Measurements from ENCODE around the gene CARD8. TPM values are rescaled to one million over a fixed set of nuclear protein-coding genes. Genes with fewer than 3 reads are reported as not detected.
"Not testable (repeated sequence)": the region's sequence is repeated elsewhere in the genome, so short reads cannot be mapped to it uniquely, and the experiment has no call there.

The CARD8 gene
- total RNA-seq, 1 experiment from 2014 or later: 23.0 TPM

GRCh38 chr19:48260359-48260714 lies 4.6 kb upstream of the CARD8 start:
- H3K9me3 Mint-ChIP-seq; H3K4me3 Mint-ChIP-seq; H3K36me3 Mint-ChIP-seq; H3K27ac Mint-ChIP-seq; H3K4me1 Mint-ChIP-seq; POLR2A ChIA-PET; DNase-seq (ENCODE audit: low spot score); ATAC-seq: not testable (repeated sequence)
- CTCF ChIA-PET: interaction anchor here (0.6 to 2.5 kb wide), 27 partner anchors 11 to 299 kb away, joined by 3 to 22 read pairs (median 4); partner anchors contain the start of genes LIG1, SYNGR4, TMEM143 and ZNF114
- peaks cover 16% of the 10 kb centered on the region for H3K27me3 Mint-ChIP-seq (ENCODE audit: low read depth)

- H3K36me3 Mint-ChIP-seq; H3K4me3 Mint-ChIP-seq; POLR2A ChIA-PET; H3K9me3 Mint-ChIP-seq; H3K27ac Mint-ChIP-seq; DNase-seq (ENCODE audit: low spot score); ATAC-seq: not testable (repeated sequence)
- CTCF ChIA-PET: interaction anchor here (0.6 to 1.4 kb wide), 3 partner anchors 68 to 116 kb away, joined by 3 to 4 read pairs (median 3); no protein-coding TSS in a partner anchor
- H3K4me1 Mint-ChIP-seq: peaks cover 11% of the 10 kb centered on the region
- peaks cover 12% of the 10 kb centered on the region for H3K27me3 Mint-ChIP-seq (ENCODE audit: low read depth)
Measured at GRCh38 chr19:48258992-48259391, 3.3 kb upstream of the CARD8 start.

GRCh38 chr19:48258350-48258749 lies 2.6 kb upstream of the CARD8 start:
- peaks cover 11% of the 10 kb centered on the region for H3K9me3 Mint-ChIP-seq
- ATAC-seq (no peak), DNase-seq (ENCODE audit: low spot score) (no peak)
- H3K4me1 Mint-ChIP-seq: peaks cover 11% of the 10 kb centered on the region
- POLR2A ChIA-PET: no interaction called here
- CTCF ChIA-PET: interaction anchor here (0.6 to 1.4 kb wide), 3 partner anchors 68 to 117 kb away, joined by 3 to 4 read pairs (median 3); no protein-coding TSS in a partner anchor
- H3K27ac Mint-ChIP-seq: no peak overlapping the region
- TF ChIP-seq SOX15 (CRISPR knock-in tag; IDR thresholded peaks at IDR 0.05) (no peak), MYBL2 (CRISPR knock-in tag; IDR thresholded peaks at IDR 0.05) (no peak), SP1 (CRISPR knock-in tag; conservative IDR thresholded peaks at IDR 0.05) (no peak), ZMAT4 (CRISPR knock-in tag; IDR thresholded peaks at IDR 0.05) (no peak), ZNF396 (CRISPR knock-in tag; IDR thresholded peaks at IDR 0.05; ENCODE audit: borderline replicate concordance) (no peak), CBFB (CRISPR knock-in tag; IDR thresholded peaks at IDR 0.05; ENCODE audit: low read depth) (no peak), IRF1 (CRISPR knock-in tag; IDR thresholded peaks at IDR 0.05) (no peak), TCF7 (CRISPR knock-in tag; IDR thresholded peaks at IDR 0.05; ENCODE audit: low read depth) (no peak)
- H3K36me3 Mint-ChIP-seq: peaks cover 10% of the 10 kb centered on the region
- H3K4me3 Mint-ChIP-seq: no peak overlapping the region
- H3K27me3 Mint-ChIP-seq (ENCODE audit: low read depth): peaks cover 11% of the 10 kb centered on the region

GRCh38 chr19:48254529-48254970 lies 1.2 kb downstream of the CARD8 start:
- Mint-ChIP-seq H3K27ac (no peak overlapping the region), H3K4me3 (peak overlapping the region; percentile 96), H3K36me3 (peaks cover 18% of the 10 kb centered on the region), H3K4me1 (peaks cover 8% of the 10 kb centered on the region), H3K9me3 (peaks cover 19% of the 10 kb centered on the region), H3K27me3 (ENCODE audit: low read depth) (peaks cover 3% of the 10 kb centered on the region; the same call in 1 of the 2 replicates)
- DNase-seq (ENCODE audit: low spot score) (no peak), ATAC-seq (no peak)
- TF ChIP-seq ZNF281 (CRISPR knock-in tag; IDR thresholded peaks at IDR 0.05) (no peak), ZNF423 (CRISPR knock-in tag; IDR thresholded peaks at IDR 0.05) (no peak)
- ChIA-PET POLR2A (no interaction called here), CTCF (interaction anchor here (1.9 kb wide), 1 partner anchor 38 kb away, joined by 6 read pairs; no protein-coding TSS in a partner anchor)

GRCh38 chr19:48253999-48254398 lies 1.7 kb downstream of the CARD8 start:
- peaks cover 18% of the 10 kb centered on the region for H3K36me3 Mint-ChIP-seq
- DNase-seq (ENCODE audit: low spot score) (no peak), ATAC-seq (no peak)
- H3K27me3 Mint-ChIP-seq (ENCODE audit: low read depth): peaks cover 3% of the 10 kb centered on the region; the same call in 1 of the 2 replicates
- POLR2A ChIA-PET: no interaction called here
- H3K27ac Mint-ChIP-seq: no peak overlapping the region
- peaks cover 19% of the 10 kb centered on the region for H3K9me3 Mint-ChIP-seq
- peak overlapping the region; percentile 36; the same call in 1 of the 2 replicates for H3K4me3 Mint-ChIP-seq
- peaks cover 7% of the 10 kb centered on the region for H3K4me1 Mint-ChIP-seq
- CTCF ChIA-PET: no interaction called here
- TF ChIP-seq JUN (CRISPR knock-in tag; IDR thresholded peaks at IDR 0.05): no peak
- TF ChIP-seq PREB (CRISPR knock-in tag; IDR thresholded peaks at IDR 0.05; ENCODE audit: borderline replicate concordance): no peak
- TF ChIP-seq SOX15 (CRISPR knock-in tag; IDR thresholded peaks at IDR 0.05): no peak
- TF ChIP-seq USF2 (CRISPR knock-in tag; IDR thresholded peaks at IDR 0.05): no peak
- TF ChIP-seq SP1 (CRISPR knock-in tag; conservative IDR thresholded peaks at IDR 0.05): no peak
- TF ChIP-seq TEAD1 (CRISPR knock-in tag; IDR thresholded peaks at IDR 0.05): no peak
- TF ChIP-seq ZNF423 (CRISPR knock-in tag; IDR thresholded peaks at IDR 0.05): no peak
- no peak for TF ChIP-seq ELF4 (CRISPR knock-in tag; IDR thresholded peaks at IDR 0.05; ENCODE audit: low read depth)
- TF ChIP-seq ZNF281 (CRISPR knock-in tag; IDR thresholded peaks at IDR 0.05): no peak
- no peak for TF ChIP-seq FOXP1 (CRISPR knock-in tag; IDR thresholded peaks at IDR 0.05; ENCODE audit: borderline replicate concordance)
